Measurements from ENCODE around the gene ELF5.
A peak's percentile ranks its signal among the peaks of the same experiment; 100 is the strongest.

ELF5 gene

DNA sequence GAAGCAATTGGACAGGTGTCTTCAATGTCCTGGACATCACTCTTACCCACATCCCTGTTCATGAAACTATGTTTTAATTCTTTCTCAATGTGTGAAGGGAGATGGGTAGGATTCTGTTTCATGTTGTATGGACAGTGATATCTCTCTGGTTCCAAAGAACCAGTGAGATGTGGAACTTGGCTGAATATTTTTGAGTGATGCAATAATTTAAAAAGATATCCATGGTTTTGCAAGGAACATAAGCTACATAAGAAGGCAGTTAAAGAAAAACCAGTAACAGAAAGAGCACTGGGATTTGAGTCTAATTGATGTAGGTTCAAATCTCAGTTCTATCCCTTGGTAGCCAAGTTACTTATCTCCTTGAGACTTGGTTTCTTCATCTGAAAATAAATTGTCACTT lies 7.7 kb upstream of the ELF5 start:
- no peak for DNase-seq

DNA sequence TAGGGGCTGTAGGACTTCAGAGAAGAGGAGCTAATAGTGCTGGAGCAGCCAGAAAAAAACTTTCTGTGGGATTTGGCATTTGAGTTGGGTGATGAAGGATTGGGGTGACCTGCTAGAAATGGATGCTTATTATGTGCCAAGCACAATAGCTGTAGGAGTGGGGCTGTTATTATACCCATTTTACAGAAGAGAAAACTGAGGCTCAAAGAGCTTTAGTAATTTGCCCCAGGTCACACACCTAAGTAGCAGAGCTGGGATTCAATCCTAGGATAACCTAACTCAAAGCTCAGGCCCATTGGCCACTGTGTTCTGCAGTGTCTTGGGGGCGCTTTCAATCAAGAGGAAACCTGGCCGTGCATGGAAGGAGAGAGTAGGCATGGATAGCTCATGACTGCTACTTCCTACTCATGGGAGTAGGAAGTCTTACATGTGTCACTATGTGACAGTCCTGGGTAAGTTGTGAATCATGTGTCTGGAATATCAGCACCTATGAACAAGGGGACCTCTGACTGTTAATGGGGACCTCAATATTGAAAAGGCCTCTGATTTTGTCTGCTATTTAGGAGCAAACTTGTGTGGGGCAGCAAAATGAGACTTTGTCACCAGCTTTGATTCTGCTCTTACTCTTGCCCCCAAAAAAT lies 6.1 kb upstream of the ELF5 start:
- DNase-seq = no peak

DNA sequence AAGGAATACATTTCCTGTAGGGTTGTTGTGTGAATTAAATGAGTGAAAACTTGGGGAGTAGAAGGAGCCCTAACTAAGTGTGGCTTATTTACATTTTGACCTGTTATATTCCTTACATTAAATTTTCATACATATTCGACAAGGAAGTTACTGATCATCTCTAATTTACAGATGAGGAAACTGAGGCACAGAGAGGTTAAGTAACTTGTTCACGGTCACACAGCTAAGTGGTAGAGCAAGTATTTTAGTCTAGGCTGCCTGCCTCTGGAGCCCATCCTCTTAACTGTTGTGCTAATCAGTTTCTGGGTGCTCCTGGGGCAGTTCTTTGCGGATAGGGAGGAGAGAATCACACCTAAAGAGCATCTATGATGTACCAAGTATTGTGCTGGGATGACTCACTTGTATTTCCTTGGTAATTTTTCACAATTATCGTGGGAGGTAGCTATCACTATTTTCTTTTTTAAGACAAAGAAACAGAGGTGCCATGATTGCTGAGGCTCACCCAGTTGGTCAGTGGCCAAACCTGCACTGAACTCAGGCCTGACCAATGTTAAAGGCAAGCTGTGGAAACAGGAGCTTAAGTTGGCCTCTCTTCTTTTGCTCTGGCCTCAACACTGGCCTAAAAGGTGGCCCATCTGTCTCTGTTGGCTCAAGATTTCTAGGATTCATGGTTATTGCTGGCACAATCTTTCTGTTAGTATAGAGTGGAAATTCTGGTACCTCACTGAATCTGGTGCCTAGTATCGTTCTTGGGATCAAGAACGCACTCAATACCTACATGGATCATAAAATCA lies 2.9 kb upstream of the ELF5 start:
- no peak for DNase-seq

DNA sequence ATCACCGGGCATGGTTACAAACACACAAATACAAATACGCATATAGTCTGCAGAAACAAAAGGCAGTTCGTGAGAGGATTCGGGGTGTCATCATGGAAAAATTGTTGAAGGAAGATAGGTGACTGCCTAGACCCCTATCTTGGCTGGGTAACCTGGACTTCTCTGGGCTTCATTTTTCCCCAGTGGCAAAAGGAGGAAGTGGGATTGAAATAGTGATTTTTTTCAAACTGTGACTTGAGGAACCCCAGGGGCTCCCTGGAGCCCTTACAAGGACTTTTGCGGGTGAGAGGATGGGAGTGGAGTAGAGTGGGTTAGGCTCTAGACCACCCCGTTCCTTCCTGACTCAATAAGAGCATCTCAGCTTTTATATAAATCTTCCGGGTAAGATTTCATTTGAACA lies 1.0 kb upstream of the ELF5 start:
- no peak for DNase-seq

DNA sequence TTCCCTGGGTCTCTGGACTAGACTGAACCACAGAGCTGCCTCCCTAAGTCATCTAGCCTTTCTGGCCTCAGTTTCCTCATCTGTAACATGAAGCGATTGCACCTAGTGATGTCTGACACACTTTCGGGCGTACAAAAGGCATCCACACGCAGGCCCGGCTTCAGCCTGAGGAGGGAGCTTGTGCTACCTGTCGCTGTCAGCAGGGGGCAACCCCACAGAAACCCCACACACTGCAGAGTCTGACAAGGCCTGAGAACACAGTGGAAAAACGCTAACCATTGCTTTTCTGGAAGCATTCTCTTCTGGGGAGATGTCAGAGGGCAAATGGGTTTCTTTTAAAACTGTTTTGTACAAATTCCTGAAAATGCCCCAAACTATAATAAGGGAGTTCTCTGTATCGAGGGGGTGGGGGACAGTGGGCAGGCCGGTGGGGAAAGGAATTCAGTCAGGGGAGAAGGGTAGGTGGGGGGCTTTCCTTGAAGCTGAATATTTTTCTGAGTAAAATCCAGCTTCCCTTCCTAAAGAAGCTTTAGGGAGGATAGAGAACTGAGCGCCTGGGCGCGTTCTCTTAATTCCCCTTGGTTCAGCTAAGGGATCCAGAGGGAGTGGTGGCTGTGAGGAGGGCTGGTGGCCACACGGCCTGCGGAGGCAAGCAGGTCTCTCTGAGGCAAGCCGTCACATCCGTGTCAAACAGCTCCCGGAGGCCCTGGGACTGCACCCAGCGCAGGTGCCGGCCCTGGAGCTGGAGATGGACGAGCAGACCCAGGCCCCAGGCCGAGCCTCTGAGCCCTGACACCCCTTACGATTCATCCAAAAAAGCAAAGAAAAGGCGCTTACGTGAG lies 533 bp downstream of the ELF5 start:
- DNase-seq = peak in 3 of 6 experiments; percentile 4 to 37 (median 22)

DNA sequence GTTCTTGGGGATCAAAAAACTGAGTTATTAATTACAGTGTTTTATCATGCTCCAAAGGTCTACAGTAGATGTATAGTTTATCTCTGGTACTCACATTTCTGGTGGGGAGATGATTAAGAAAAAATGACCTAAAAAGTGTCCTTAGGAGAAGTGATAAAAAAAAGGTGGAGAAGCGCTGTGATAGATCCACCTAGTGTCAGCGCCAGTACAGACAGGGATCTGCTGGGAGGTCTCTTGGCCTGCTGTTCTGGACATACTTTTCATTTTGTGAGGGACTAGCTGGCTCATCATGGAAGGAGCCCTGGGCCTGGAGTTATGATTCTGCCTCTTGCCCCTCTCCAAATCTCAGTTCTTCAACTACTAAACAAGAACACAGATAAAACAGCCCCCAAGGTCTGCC lies 2.9 kb downstream of the ELF5 start:
- DNase-seq = no peak

DNA sequence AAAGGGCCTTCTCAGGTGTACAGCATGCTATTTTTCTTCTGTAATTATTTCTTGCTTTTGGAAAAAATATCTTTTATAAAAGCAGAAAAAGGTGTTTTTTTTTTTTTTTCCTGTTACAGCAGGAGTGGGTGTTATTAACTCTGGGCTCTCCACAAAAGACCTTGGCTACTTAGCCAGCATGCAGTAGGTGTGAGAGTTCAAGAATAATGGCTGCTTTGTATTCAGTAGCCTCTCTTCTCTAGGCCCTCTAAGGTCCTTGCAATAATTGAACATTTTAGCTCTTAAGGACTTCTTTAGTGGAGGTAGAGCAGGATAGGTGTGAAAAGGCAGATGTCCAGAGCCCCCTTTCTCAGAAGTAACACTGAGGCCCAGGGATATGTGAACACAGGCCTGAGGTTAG lies 3.4 kb downstream of the ELF5 start:
- no peak for DNase-seq

DNA sequence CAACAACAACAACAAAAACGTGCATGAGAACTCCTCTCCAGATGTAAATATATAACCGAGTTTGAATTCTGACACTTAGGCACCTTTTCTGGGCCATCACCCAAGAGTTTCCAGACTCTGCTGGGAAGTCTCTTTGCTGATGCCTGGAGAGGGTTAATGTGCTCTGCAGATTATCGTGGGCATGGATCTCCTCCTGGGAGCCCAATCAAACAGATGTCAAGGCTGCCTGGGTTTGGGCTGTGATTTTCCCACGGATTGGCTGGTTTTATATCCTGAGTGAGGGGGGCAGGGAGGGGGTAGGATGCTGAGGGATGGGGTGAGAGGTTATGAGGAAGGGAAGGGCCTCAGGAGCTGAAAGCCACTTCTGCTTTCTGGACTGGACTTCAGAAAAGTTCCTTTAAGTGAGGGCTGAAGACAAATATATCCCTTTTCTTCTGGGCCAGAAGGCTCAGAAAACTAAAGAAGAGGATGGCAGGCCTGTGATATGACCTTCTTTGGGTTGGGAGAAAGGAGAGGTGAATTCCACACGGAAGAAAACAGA lies 4.2 kb downstream of the ELF5 start:
- DNase-seq = no peak

DNA sequence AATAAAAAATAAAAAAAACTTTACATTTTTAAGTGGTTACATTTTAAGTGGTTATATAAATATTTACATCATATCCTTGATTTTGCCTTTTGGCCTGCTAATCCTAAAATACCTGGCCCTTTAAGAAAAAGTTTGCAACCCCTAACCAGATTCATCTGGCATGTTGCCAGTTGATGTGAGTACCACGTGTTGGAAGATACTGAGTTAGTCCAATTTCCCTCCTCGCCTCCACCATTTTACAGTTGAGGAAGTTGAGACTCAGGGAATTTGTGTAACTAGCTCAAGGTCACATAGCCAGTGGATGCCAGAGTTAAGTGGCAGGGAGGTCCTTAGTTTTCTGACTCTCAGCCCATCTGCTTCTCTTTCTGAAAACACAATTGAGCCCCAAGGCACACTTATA lies 5.1 kb downstream of the ELF5 start:
- DNase-seq = no peak

DNA sequence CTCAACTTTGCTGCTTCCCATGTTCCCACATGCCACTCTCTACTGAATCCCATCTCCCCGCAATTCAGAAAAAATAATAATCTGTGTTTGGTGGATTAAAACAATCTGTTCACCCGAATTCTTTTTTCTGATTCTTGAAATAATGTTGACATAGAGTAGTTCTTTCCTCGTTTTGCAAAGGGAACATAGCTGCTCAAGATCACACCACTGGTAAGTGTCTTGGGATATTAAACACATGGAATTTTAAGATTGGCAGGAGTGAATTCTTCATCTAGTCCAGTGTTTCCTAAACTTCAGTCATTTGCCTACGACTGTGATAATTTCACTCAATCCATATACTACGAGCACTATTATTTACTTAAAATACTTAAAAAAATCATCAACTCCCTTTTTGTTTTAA lies 6.0 kb downstream of the ELF5 start:
- DNase-seq = no peak

DNA sequence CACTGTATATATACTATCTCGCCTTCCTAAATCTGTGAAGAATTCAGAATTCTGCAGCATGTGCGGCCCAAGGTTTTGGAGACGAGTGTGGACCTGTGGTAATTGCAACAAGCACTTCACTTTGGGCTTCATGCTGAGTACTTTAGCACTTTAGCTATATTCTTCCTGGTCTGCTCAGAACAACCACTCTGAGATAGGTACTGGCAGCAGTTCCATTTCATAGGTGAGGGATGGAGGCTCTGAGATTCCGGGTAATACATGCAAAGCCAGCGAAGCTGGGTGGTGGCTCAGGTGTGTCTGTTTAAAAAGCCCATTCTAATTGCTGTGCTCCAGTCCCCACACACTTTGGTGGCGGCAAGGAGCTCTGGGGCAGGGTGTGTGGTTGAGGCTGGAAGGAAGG lies 6.4 kb downstream of the ELF5 start:
- no peak for DNase-seq

DNA sequence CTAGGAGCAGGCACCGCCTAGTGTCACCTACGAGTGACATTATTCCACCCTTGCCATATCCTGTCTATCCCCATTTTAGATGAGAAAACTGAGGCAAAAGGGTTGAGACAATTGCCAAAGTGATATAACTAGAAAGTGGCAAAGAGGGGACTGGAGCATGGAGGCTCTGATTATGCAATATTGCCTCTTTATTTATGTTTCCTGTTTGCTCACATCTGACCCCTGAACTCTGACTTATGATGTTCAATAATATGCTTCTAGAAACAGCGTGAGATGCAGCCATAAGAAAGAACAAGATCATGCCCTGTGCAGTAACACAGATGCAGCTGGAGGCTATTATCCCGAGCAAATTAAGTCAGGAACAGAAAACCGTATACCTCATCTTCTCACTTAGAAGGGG lies 7.7 kb downstream of the ELF5 start:
- DNase-seq = no peak

DNA sequence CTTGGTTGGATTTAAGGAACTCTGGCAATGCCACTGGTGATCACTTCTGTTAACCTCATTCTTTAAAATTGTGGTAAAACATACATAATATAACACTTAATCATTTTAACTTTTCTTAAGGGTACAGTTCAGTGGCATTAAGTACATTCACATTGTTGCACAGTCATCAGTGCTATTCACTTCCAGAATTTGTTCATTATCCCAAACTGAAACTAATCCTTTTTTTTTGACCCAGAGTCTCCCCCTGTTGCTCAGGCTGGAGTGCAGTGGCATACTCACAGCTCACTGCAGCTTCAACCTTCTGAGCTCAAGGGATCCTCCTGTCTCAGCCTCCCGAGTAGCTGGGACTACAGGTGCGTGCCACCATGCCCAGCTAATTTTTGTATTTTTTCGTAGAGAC lies 10.6 kb downstream of the ELF5 start:
- no peak for DNase-seq

DNA sequence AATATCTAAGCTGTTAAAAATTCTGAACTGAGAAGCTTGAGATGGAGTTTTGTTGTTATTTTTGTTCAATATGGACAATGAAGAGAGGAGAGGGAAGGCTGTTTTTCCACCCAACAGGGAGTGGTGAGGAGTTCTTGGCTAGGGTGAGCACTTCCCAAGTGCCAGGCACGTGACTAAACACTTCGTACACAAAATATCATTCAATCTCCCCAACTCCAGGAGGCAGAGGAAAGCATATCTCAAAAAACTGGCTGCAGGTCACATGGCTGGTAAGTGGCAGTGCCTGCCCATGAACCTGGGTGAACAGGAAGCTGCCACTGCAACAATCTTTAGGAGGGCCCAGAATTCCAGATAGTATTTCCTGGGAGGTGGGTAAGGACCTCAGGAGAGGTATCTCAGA lies 11.6 kb downstream of the ELF5 start:
- no peak for DNase-seq

DNA sequence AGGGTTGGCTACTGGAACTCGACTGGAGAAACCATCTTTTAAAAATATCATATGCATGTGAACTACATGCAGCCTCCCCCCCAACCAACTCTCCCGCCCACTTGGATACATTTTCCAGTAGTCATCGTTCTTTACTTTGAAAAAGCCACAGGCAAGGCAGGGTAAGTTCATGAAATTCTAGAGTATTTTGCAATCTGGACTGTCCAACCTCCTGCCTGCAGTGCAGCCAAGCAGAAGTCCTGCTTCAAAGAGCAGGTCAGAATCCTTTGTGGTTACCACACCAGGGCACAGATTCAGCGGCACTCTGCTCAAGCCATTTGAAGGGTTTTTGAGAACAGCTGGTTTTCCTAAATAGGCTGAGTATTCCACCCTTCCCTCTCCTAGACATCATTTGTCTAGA lies 12.1 kb downstream of the ELF5 start:
- no peak for DNase-seq

DNA sequence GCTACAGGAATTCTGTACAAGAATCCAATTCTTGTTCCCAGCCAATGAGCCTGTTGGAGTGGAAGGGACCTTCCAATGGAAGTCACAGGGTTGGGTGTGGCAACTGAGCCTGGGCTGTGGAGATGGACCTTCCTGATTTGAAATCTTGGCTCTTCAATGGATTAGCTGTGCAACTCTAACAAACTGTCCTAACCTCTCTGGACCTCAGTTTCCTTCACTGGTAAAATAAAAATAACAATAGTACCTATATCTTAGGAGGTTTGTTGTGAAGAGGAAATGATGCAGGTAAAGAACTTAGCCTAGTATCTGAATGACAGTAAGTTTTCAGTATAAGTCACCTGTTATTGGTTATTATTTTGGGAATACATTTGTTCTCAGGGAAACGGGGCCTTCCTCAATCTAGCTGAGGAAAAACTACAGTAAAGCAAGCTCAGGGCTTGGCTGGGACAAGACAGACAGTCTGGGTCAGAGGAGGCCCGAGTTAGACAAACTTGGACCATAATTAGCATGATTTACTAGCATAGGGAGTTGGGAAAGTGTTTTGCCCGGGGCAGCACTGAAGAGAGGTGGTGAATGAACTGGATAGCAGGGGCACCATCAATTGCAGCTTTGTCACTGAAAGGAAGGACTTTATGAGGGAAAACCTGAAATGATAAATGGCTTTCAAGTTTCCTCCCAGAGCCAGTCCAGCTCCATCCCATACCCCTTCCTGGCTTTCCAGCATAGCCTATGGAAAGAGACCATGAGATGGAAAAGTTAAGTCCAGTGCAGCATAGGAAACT lies 13.7 kb downstream of the ELF5 start:
- DNase-seq = no peak

DNA sequence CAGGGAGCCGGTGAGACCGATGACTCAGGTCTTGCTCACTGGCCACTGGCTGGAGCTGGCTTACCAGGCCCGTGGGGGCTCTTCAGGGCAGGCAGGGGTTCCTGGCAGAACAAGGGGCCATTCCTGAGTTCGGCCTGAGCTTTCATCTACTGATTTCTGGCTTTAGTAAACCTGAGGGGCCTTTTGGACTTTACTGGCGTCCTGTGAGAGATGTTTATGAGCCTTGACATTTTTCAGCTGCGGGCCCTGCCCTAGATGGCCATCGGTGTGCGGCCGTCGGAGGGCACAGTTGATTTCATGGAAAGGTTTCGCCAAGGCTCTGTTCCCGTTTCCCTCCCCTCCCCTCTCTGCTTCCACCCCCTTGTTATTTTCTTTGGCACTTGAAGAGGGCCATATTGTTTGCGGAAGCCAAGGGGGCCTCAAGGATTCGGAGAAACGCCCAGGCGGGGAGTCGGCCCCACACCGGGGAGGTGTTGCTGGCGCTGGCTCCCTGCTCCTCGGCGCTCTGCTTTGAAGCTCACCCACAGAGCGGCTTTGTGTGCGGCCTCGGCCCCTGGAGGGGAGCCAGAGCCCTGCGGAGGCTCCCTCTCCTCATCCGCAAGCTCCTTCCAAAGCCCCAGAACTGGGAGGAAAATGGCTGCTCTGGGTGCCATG lies 17.7 kb downstream of the ELF5 start:
- no peak for DNase-seq

DNA sequence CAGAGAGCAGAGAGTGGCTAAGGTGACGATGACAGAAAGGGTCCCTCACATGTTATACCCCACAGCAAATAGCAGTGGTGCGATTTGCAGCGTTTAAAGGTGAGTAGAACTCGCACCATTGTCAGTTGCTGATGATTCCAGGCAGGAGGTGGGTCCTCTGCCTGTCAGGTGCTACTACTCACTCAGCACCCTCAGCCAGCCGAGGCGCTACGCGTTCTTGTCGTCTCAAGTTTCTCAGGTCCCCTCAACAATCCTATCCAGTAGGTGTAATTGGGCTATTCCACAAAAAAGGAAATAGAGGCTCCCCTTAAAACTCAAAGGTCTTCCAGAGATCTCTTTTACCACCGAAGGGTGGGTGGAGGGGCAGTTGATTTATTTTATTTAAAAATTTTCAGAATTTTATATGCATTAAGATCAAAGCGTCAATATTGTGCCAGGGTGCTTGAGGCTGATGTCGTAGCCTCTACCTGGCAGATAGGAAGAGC lies 18.3 kb downstream of the ELF5 start:
- DNase-seq = no peak

DNA sequence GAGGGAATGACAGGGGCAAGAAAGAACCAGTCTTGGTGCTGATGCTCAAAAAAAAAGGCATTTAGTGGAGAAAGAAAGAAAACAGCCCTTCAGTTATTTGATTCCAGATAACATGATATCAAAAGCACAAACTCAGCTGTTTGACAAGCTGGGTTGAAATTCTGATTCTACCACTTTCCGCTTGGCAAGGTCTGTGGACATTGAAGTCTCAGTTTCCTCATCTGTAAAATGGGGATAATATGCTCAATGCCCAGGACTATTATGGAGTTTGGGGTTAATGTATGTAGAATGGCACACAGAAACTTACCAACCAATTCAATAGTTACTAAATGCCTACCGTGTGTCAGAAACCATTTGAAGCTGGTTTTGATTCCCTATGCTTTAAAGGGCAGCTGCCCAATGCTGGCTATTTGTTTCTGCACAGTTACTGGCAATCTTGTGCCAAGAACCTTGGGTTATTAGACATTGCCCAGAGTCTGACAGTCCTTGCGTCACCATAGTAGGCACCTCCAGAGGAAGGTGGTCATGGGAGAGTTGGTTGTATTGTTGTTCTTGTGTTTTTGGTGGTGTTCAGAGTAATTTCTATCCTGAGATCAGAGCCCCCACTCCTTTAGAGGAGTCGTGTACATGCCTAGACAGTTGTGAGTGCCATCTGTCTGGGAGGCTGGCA lies 19.5 kb downstream of the ELF5 start:
- no peak for DNase-seq

DNA sequence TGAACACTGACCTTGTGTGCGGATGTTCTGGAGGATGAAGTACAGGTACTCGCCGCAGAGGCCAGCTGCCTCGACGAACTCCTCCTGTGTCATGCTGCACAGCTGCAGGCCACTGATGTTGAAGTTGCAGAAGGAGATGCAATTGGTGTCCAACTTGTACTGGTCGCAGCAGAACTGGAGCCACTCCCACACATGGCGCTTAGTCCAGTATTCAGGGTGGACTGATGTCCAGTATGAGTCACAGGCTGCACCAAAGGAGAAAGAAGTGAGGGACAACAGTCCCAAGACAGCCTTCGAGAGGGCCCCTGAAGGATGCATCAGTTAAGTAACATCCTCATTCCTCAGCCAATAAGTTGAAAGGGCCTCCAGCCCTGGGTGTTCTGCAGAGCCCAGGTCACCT lies 20.1 kb downstream of the ELF5 start:
- DNase-seq = no peak

DNA sequence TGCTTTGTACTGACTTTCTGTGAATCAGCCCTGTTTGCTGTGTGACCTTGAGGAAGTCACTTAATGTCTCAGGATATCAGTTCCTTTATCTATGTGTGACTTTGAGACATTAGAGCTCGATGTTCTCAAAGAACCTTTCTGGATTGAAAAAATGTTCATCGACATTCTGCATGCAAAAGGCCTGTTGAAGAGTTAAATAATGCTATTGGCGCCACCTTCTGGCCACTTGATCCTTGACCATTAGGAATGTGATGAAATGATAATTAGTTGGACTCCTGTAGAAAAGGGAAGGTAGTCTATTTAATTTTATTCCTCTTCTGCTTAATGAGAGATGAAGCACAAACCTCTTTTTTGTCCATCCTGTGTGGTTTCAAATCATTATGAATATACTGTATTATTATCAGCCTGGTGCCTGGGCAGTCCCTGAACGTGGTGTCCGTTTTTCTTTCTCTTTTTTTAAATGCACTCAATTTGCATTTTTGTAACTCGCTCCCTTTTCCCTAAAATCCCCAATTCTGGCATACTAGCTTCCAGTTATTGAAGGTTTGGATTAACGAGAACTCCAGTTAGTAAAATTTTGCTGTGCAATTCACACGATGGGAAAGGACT lies 20.7 kb downstream of the ELF5 start:
- DNase-seq = peak in 3 of 6 experiments; percentile 7 to 17 (median 8)

Measured in stimulated activated naive CD4-positive, alpha-beta T cell (primary cell).